HEK293 (cell line): ENCODE results near the gene CLEC16A.

Experiments
- ATF2 ChIP-seq: fragments of 450-650 bp; formaldehyde crosslinking; IDR thresholded peaks from 2 replicates; pipeline ENCODE4 v1.5.1; 2016; ENCODE audit warnings: missing biosample characterization, missing genetic modification characterization, low read depth
- CTCF ChIP-seq: fragments of 450-650 bp; formaldehyde crosslinking; IDR thresholded peaks from 2 replicates; pipeline ENCODE4 v1.5.1; 2016; ENCODE audit warnings: missing biosample characterization, missing genetic modification characterization
- PATZ1 ChIP-seq: fragments of 450-650 bp; formaldehyde crosslinking; IDR thresholded peaks from 2 replicates; pipeline ENCODE4 v1.5.1; 2016; ENCODE audit warnings: missing biosample characterization, missing genetic modification characterization
- YY1 ChIP-seq: fragments of 450-650 bp; formaldehyde crosslinking; IDR thresholded peaks from 2 replicates; pipeline ENCODE4 v1.5.1; 2018; ENCODE audit warnings: missing biosample characterization, missing genetic modification characterization
- ZNF133 ChIP-seq: fragments of 450-650 bp; formaldehyde crosslinking; IDR thresholded peaks from 2 replicates; pipeline ENCODE4 v1.5.1; 2016; ENCODE audit warnings: missing biosample characterization, missing genetic modification characterization
- ZNF221 ChIP-seq: fragments of 450-650 bp; formaldehyde crosslinking; IDR thresholded peaks from 2 replicates; pipeline ENCODE4 v1.5.1; 2017; ENCODE audit warnings: missing biosample characterization, missing genetic modification characterization, borderline replicate concordance
- ZNF292 ChIP-seq: fragments of 450-650 bp; formaldehyde crosslinking; IDR thresholded peaks from 2 replicates; pipeline ENCODE4 v1.5.1; 2016; ENCODE audit warnings: low read depth, missing biosample characterization, missing genetic modification characterization, borderline replicate concordance
- ZNF423 ChIP-seq: fragments of 450-650 bp; formaldehyde crosslinking; IDR thresholded peaks from 2 replicates; pipeline ENCODE4 v1.5.1; 2016; ENCODE audit warnings: missing biosample characterization, missing genetic modification characterization
- ZNF514 ChIP-seq: fragments of 450-650 bp; formaldehyde crosslinking; IDR thresholded peaks from 2 replicates; pipeline ENCODE4 v1.5.1; 2016; ENCODE audit warnings: missing biosample characterization, missing genetic modification characterization
- ZNF530 ChIP-seq: fragments of 450-650 bp; formaldehyde crosslinking; IDR thresholded peaks from 2 replicates; pipeline ENCODE4 v1.5.1; 2016; ENCODE audit warnings: low read depth, missing biosample characterization, missing genetic modification characterization
- ZNF777 ChIP-seq: fragments of 450-650 bp; formaldehyde crosslinking; IDR thresholded peaks from 2 replicates; pipeline ENCODE4 v1.5.1; 2017; ENCODE audit warnings: missing biosample characterization, missing genetic modification characterization, borderline replicate concordance
- TF ChIP-seq, protein P1 (sequence below): fragments of 450-650 bp; formaldehyde crosslinking; optimal IDR thresholded peaks from 2 replicates; pipeline ENCODE3; 2016; ENCODE audit warnings: missing biosample characterization, mild to moderate bottlenecking, missing genetic modification characterization

DNA sequence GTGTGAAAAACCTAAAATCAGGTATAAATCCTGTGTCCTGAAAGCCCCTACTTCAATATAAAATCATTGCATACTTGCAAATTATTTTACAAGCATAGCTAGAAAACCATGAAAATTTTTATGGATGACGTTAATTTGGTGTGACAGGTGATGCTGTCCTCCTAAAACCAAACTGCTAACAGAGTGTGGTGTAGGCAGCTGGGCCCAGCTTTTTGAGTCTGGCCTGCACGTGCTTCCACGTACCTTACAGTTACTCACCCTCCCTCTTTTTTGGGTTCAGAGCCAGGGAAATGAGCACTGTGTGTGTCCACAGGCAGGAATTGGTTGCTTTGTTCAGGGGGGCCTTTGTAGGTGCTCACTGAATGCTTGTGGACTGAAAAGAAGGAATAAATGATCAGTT is 36.4 kb downstream of the CLEC16A start:
- no peak for TF ChIP-seq ZNF292 (tag by site-specific recombination)
- TF ChIP-seq ZNF514 (tag by site-specific recombination): no peak
- TF ChIP-seq ZNF221 (tag by site-specific recombination): no peak
- no peak for TF ChIP-seq YY1
- TF ChIP-seq PATZ1 (tag by site-specific recombination): no peak
- TF ChIP-seq CTCF (tag by site-specific recombination): no peak
- TF ChIP-seq ZNF423 (tag by site-specific recombination): no peak
- no peak for TF ChIP-seq ATF2 (tag by site-specific recombination)
- TF ChIP-seq, protein P1, sequence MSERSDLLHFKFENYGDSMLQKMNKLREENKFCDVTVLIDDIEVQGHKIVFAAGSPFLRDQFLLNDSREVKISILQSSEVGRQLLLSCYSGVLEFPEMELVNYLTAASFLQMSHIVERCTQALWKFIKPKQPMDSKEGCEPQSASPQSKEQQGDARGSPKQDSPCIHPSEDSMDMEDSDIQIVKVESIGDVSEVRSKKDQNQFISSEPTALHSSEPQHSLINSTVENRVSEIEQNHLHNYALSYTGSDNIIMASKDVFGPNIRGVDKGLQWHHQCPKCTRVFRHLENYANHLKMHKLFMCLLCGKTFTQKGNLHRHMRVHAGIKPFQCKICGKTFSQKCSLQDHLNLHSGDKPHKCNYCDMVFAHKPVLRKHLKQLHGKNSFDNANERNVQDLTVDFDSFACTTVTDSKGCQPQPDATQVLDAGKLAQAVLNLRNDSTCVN (tag by site-specific recombination): no peak
- TF ChIP-seq ZNF133 (tag by site-specific recombination): no peak
- TF ChIP-seq ZNF777 (tag by site-specific recombination): no peak
- no peak for TF ChIP-seq ZNF530 (tag by site-specific recombination)
